AG09309 (cell line): ENCODE data around the gene GPR32.

Experiments used
- DNase-seq: peaks from one replicate; pipeline ENCODE4 v3.0.0-alpha.2; 2010; ENCODE audit warnings: low read depth
- H3K4me3 ChIP-seq: 2 replicates; pipeline ENCODE4 v1.5.1; 2011; ENCODE audit warnings: mild to moderate bottlenecking, low read depth, low read length, moderate library complexity; ENCODE audit not compliant: control insufficient read depth
- CTCF ChIP-seq: IDR thresholded peaks from 2 replicates; pipeline ENCODE4 v1.5.1; 2011; ENCODE audit warnings: mild to moderate bottlenecking, low read depth, low read length, inconsistent platforms; ENCODE audit not compliant: insufficient read depth, control insufficient read depth; ENCODE audit errors: missing control alignments

Gene GPR32

DNA sequence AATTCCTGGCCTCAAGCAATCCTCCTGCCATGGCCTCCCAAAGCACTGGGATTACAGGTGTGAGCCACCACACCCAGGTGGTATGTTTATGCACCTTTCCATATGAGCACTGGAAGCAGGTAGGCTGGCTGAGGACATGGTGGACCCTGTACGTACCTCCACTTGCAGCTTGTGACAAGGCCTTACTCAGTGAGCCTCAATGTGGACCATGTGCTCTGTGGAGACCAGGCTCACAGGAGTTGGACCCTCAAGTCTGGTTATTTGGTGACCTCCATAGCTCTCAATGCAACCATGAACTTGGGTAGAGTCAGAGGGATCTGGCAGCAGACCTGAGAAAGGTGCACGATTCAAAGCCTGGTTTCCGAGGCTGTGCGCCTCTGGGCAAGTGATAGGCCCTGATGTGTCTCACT, 25.4 kb downstream of the GPR32 start:
- no peak for TF ChIP-seq CTCF
- DNase-seq: no peak
- no peak overlapping the region for H3K4me3 ChIP-seq

DNA sequence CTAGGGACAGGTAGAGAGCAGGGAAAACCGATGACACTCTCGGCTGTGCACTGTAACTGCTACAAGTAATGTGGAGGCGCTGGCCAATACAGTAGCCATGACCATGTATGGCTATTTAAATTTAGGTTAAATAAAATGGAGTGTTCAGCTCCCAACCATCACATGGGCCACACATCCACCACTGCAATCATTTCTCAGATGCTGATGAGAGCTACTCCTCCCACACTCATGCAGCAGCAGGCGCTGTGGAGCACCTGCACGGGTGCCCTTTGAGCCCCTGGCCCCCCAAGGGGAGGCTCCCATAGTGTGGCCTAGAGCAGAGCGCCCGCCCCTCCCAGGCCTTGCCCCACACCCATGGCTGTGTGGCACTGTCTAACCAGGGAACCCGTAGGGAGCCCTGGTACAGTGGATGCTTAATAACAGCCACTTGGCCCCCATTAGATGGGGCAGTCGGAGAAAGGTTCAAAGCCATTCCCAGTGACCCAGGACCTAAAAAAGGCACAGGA, 25.9 kb downstream of the GPR32 start:
- no peak for DNase-seq
- no peak overlapping the region for H3K4me3 ChIP-seq
- TF ChIP-seq CTCF: no peak

DNA sequence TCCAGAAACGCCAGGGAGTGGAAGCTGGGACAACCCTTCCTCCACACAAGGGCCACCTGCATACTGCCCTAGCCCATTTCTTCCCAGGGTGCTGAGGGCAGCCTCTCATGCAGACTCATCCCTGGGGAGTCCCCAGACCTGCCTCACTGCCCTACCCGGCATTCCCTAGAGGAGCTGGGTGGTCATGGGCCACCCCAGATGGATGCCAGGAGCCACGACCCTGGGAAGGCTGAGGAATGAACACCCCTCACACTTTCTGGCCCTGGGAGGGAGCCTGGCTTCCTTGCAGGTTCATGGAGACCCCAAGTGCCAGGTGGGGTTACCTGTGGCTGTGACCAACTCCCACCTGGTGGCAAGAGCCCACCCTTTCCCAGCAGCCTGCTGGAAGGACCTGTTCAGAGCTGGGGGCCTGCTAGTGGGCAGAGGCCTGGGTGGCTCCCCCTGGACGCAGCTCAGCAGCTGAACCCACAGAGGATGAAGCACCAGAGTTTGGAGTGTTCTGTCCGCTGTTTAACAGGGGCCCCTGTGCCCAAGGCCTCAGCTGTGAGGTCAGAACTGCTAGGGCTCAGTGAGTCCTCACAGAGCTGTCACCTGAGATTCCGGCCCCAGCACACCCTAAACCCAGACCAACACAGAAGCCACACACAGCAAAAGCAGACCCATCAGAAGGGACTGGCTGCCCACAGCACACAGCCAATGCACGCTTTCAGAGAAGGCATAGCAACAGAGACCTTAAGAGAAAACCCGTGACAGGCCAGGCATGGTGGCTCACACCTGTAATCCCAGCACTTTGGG, 26.6 kb downstream of the GPR32 start:
- no peak for TF ChIP-seq CTCF
- H3K4me3 ChIP-seq: no peak overlapping the region
- DNase-seq: no peak

GRCh38 chr19:50797429-50797780, 27.1 kb downstream of the GPR32 start:
- no peak for DNase-seq
- TF ChIP-seq CTCF: no peak
- H3K4me3 ChIP-seq: no peak overlapping the region

DNA sequence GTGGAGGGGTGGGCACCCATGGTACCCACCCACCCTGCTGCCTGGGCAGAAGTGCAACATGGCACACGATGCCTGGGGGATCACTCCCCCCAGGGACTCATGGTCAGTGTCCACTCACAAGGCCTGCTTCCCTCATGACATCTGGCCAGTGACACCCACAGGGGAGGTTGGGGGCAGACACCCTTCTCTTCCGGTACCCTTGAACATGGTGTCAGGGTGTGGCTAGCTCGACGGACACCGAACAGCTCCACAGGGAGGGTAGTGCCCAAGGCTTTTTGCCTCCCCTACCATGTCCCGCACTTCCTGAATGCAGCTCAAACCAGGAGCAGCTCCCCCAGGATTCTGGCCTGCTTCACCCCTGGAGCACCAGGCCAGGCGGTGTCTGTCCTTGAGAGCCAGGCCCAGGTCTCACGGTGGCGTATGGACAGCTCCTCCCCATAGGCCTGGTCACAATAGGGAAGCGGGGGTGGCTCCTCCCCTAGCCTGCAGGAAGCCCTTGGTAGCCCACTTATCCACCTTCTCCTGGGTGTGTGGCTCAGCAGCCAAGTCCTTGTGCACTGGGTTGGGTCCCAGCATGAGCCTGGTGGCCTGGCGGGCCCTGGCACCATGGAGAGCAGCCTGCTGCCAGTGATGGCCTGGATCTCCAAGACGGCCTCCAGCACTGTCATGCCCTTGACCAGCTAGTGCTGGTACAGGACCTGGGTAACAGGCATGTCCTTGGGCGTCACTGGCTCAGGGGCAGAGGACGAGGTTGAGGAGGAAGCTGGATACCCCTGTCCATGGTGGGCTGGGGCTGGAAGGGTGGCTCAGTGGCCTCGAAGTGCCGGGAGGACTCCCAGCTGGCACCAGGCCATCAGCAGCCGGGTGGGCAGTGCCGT, 27.8 kb downstream of the GPR32 start:
- H3K4me3 ChIP-seq: no peak overlapping the region
- no peak for DNase-seq
- no peak for TF ChIP-seq CTCF

GRCh38 chr19:50798659-50799546, 28.6 kb downstream of the GPR32 start:
- TF ChIP-seq CTCF: no peak
- H3K4me3 ChIP-seq: no peak overlapping the region
- DNase-seq: no peak
